ENCODE measurements around the gene PLA2G10.
"Not testable (repeated sequence)": the region's sequence is repeated elsewhere in the genome, so short reads cannot be mapped to it uniquely, and the experiment has no call there.

PLA2G10 gene, protein sequence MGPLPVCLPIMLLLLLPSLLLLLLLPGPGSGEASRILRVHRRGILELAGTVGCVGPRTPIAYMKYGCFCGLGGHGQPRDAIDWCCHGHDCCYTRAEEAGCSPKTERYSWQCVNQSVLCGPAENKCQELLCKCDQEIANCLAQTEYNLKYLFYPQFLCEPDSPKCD

DNA sequence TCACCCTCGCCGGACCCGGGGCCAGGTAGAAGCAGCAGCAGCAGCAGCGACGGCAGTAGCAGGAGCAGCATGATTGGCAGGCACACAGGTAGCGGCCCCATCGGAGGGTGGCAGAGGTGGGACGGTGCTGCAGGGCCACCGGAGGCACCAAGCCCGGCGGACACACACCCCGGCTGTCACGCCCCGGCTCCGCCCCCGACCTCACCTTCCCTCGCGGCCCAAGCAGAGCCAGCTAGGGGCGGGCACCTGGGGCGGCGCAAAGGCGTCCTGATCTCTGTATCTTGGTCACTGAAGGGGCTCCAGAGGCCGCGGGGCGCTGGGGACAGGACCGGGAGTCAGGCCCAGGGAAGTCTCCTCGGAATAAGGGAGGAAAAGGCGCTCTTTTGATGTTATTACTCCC, at the start of gene PLA2G10:
Gene PLA2G10, minus strand, starts transcription at position 180 of the 400 bp plus-strand sequence. Its CDS starts 79 bp downstream, at position 101.
- H3K27ac ChIP-seq (ENCODE audit: low read length); H3K36me3 ChIP-seq (replicated peaks; ENCODE audit: low read depth, low read length); H3K4me1 ChIP-seq (ENCODE audit: low read length); H2AFZ ChIP-seq (ENCODE audit: low read depth, low read length); H3K9ac ChIP-seq (ENCODE audit: low read length); H4K20me1 ChIP-seq (ENCODE audit: insufficient read depth, low read length); H3K27me3 ChIP-seq (ENCODE audit: low read depth, low read length); H3K9me3 ChIP-seq (ENCODE audit: insufficient read depth, low read length); H3K4me3 ChIP-seq (ENCODE audit: low read length); H3K4me2 ChIP-seq (ENCODE audit: low read length); H3K79me2 ChIP-seq (ENCODE audit: low read length): not testable (repeated sequence)

- H3K27ac ChIP-seq (ENCODE audit: low read length); H3K9me3 ChIP-seq (ENCODE audit: insufficient read depth, low read length); H3K36me3 ChIP-seq (replicated peaks; ENCODE audit: low read depth, low read length); H3K79me2 ChIP-seq (ENCODE audit: low read length); H3K9ac ChIP-seq (ENCODE audit: low read length); H4K20me1 ChIP-seq (ENCODE audit: insufficient read depth, low read length); H3K27me3 ChIP-seq (ENCODE audit: low read depth, low read length); H3K4me3 ChIP-seq (ENCODE audit: low read length); H3K4me1 ChIP-seq (ENCODE audit: low read length); H2AFZ ChIP-seq (ENCODE audit: low read depth, low read length); H3K4me2 ChIP-seq (ENCODE audit: low read length): not testable (repeated sequence)
These were observed 48.4 kb upstream of the PLA2G10 start, which contains the start of gene NPIPA2 for GRCh38 chr16:14742273-14743128. TSS of gene NPIPA2 (plus strand) at chr16:14742533. CDS start at chr16:14748066, 5,533 bp downstream.

DNA sequence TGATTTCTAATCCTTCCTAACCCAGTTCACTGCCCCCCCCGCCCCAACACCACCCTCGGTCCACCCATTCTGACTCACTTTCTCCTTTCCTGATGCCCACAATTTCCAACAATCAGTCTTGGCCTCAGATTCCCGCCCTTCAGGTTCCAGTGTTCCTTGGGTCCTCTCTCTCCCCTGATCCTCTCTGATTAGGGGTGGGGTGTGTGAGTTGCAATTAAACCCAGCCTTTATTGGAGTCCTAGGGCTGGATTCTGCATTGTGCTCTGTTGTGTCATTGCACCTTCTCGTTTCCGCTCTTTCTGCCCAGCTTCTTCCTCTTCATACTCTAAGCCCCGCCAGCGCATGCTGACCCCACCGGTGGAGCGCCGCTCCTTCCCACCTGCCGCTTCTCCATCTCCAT, 47.7 kb upstream of the PLA2G10 start:
- not testable (repeated sequence) for H3K4me1 ChIP-seq (ENCODE audit: low read length); H3K4me2 ChIP-seq (ENCODE audit: low read length); H4K20me1 ChIP-seq (ENCODE audit: insufficient read depth, low read length); H3K9me3 ChIP-seq (ENCODE audit: insufficient read depth, low read length); H3K27ac ChIP-seq (ENCODE audit: low read length); H3K4me3 ChIP-seq (ENCODE audit: low read length); H3K9ac ChIP-seq (ENCODE audit: low read length); H3K36me3 ChIP-seq (replicated peaks; ENCODE audit: low read depth, low read length); H2AFZ ChIP-seq (ENCODE audit: low read depth, low read length); H3K79me2 ChIP-seq (ENCODE audit: low read length); H3K27me3 ChIP-seq (ENCODE audit: low read depth, low read length)

GRCh38 chr16:14740832-14741385, 46.8 kb upstream of the PLA2G10 start:
- H4K20me1 ChIP-seq (ENCODE audit: insufficient read depth, low read length); H3K9me3 ChIP-seq (ENCODE audit: insufficient read depth, low read length); H3K27me3 ChIP-seq (ENCODE audit: low read depth, low read length); H2AFZ ChIP-seq (ENCODE audit: low read depth, low read length); H3K4me1 ChIP-seq (ENCODE audit: low read length); H3K4me2 ChIP-seq (ENCODE audit: low read length); H3K9ac ChIP-seq (ENCODE audit: low read length); H3K27ac ChIP-seq (ENCODE audit: low read length); H3K36me3 ChIP-seq (replicated peaks; ENCODE audit: low read depth, low read length); H3K79me2 ChIP-seq (ENCODE audit: low read length); H3K4me3 ChIP-seq (ENCODE audit: low read length): not testable (repeated sequence)

DNA sequence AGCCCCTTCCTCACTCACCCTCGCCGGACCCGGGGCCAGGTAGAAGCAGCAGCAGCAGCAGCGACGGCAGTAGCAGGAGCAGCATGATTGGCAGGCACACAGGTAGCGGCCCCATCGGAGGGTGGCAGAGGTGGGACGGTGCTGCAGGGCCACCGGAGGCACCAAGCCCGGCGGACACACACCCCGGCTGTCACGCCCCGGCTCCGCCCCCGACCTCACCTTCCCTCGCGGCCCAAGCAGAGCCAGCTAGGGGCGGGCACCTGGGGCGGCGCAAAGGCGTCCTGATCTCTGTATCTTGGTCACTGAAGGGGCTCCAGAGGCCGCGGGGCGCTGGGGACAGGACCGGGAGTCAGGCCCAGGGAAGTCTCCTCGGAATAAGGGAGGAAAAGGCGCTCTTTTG, 39.1 kb upstream of the PLA2G10 start:
- H3K4me2 ChIP-seq (ENCODE audit: low read length); H2AFZ ChIP-seq (ENCODE audit: low read depth, low read length); H3K9me3 ChIP-seq (ENCODE audit: insufficient read depth, low read length); H3K27ac ChIP-seq (ENCODE audit: low read length); H3K36me3 ChIP-seq (replicated peaks; ENCODE audit: low read depth, low read length); H3K4me1 ChIP-seq (ENCODE audit: low read length); H3K27me3 ChIP-seq (ENCODE audit: low read depth, low read length); H3K4me3 ChIP-seq (ENCODE audit: low read length); H4K20me1 ChIP-seq (ENCODE audit: insufficient read depth, low read length); H3K79me2 ChIP-seq (ENCODE audit: low read length); H3K9ac ChIP-seq (ENCODE audit: low read length): not testable (repeated sequence)

- H3K79me2 ChIP-seq (ENCODE audit: low read length); H3K9ac ChIP-seq (ENCODE audit: low read length); H3K27ac ChIP-seq (ENCODE audit: low read length); H3K9me3 ChIP-seq (ENCODE audit: insufficient read depth, low read length); H2AFZ ChIP-seq (ENCODE audit: low read depth, low read length); H4K20me1 ChIP-seq (ENCODE audit: insufficient read depth, low read length); H3K27me3 ChIP-seq (ENCODE audit: low read depth, low read length); H3K4me2 ChIP-seq (ENCODE audit: low read length); H3K4me3 ChIP-seq (ENCODE audit: low read length); H3K36me3 ChIP-seq (replicated peaks; ENCODE audit: low read depth, low read length); H3K4me1 ChIP-seq (ENCODE audit: low read length): not testable (repeated sequence)
These were observed 9.3 kb upstream of the PLA2G10 start, which contains the start of gene NPIPA3 for GRCh38 chr16:14703156-14704011. TSS of gene NPIPA3 (plus strand) at chr16:14703411. CDS start at chr16:14708944, 5,533 bp downstream.

GRCh38 chr16:14702672-14703071, 8.6 kb upstream of the PLA2G10 start:
- not testable (repeated sequence) for H4K20me1 ChIP-seq (ENCODE audit: insufficient read depth, low read length); H3K36me3 ChIP-seq (replicated peaks; ENCODE audit: low read depth, low read length); H2AFZ ChIP-seq (ENCODE audit: low read depth, low read length); H3K4me3 ChIP-seq (ENCODE audit: low read length); H3K9ac ChIP-seq (ENCODE audit: low read length); H3K27ac ChIP-seq (ENCODE audit: low read length); H3K79me2 ChIP-seq (ENCODE audit: low read length); H3K27me3 ChIP-seq (ENCODE audit: low read depth, low read length); H3K4me1 ChIP-seq (ENCODE audit: low read length); H3K4me2 ChIP-seq (ENCODE audit: low read length); H3K9me3 ChIP-seq (ENCODE audit: insufficient read depth, low read length)

GRCh38 chr16:14701859-14702258, 7.8 kb upstream of the PLA2G10 start:
- H3K4me1 ChIP-seq (ENCODE audit: low read length); H3K27me3 ChIP-seq (ENCODE audit: low read depth, low read length); H3K36me3 ChIP-seq (replicated peaks; ENCODE audit: low read depth, low read length); H3K79me2 ChIP-seq (ENCODE audit: low read length); H2AFZ ChIP-seq (ENCODE audit: low read depth, low read length); H3K4me3 ChIP-seq (ENCODE audit: low read length); H3K9me3 ChIP-seq (ENCODE audit: insufficient read depth, low read length); H3K9ac ChIP-seq (ENCODE audit: low read length); H4K20me1 ChIP-seq (ENCODE audit: insufficient read depth, low read length); H3K4me2 ChIP-seq (ENCODE audit: low read length); H3K27ac ChIP-seq (ENCODE audit: low read length): not testable (repeated sequence)

All from OCI-LY3 (cell line).